ENCODE results near the gene DRG2.

The DRG2 gene

GRCh38 chr17:18145811-18146210 lies 58.1 kb downstream of the DRG2 start:
- DNase-seq: no peak

GRCh38 chr17:18146259-18146658 lies 58.5 kb downstream of the DRG2 start:
- no peak for DNase-seq

- DNase-seq: no peak
These were observed 59.2 kb downstream of the DRG2 start for GRCh38 chr17:18146980-18147379.

- no peak for DNase-seq
These were observed 60.8 kb downstream of the DRG2 start for GRCh38 chr17:18148586-18148985.

- DNase-seq: no peak
These were observed 63.5 kb downstream of the DRG2 start for GRCh38 chr17:18151290-18151689.

GRCh38 chr17:18155179-18155578 lies 67.4 kb downstream of the DRG2 start:
- DNase-seq: no peak

- no peak for DNase-seq
These were observed 68.6 kb downstream of the DRG2 start for GRCh38 chr17:18156171-18156975.

GRCh38 chr17:18156976-18157280 lies 69.2 kb downstream of the DRG2 start:
- no peak for DNase-seq

All from activated gamma-delta T cell treated with Interleukin-2 at 50 U/mL for 16 hours (primary cell).